GM20431 (cell line): ENCODE measurements around the gene MAB21L4.

Source experiments
- in situ Hi-C: fragments of 300-500 bp; cut with MseI, MboI; formaldehyde crosslinking; loops from one replicate; pipeline ENCODE4 v1.15.0; 2020; ENCODE audit warnings: low sequenced_read_pairs; ENCODE audit not compliant: unreplicated experiment

Gene MAB21L4

DNA sequence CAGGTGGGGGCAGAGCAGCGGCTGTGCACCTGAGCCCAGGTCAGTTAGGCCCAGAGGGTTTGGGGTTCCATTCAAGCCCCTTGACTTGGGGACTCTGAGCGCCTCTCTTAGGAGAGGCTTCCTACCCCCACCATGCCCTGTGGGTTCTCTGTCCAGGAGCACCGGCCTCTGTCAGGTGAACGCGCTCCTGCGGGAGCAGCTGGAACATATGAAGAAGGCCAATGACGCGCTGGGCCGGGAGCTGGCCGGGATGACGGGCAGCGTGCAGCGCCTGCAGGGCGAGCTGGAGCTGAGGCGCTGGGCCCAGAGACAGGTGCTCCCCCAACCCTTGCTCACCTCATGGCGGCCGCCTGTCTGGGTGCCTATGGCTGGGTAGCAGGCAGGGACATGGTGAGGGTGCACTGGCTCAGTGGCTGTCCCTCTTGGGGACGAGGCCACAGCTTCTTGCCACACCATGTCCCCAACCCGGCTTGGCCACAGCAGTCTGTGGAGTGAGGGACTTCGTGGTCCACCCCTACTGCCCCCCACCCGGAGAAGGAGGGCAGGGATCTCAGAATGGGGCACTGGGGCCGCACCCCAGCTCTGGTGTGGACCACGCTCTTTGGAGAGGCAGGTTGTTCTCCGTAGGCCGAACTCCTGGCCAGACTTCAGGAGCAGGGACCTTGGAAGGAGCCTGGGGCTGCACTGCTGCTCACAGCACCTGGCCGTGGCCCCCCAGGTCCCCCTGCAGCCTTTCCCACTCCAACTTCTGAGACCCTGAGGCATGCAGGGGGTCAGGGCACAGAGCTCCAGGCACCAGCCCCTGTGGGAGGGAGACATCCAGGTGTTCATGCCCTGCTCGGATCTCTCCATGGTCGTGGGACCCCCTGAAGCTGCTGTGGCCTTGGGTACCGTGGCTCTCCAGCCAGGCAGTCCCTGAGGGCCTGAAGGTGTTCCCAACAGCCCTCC lies 29.9 kb upstream of the MAB21L4 start:
- in situ Hi-C loops, result no loop called here

DNA sequence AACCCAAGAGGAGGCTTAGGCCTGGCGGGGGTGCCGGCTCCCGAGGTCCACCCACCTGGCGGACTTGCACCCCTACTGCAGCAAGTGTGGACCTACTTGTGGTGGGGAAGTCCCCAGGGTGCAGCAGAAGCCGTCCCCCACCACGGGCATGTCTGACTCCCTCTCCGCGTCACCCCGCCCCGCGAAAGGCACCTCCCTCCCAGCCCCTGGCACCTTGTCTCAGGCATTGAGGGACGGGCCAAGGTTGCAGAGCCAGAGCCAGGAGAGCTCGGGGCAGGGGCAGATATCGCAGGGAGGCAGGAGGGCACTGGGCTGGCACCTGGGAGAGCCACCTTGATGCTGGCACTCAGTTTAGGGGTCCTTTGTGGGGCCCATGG lies 29.2 kb upstream of the MAB21L4 start:
- in situ Hi-C loops, result no loop called here

GRCh38 chr2:240922982-240923537 lies 27.1 kb upstream of the MAB21L4 start:
- in situ Hi-C loops, result no loop called here

- in situ Hi-C loops, result no loop called here
Measured at GRCh38 chr2:240922245-240922981, 26.5 kb upstream of the MAB21L4 start.

GRCh38 chr2:240921995-240922244 lies 26.0 kb upstream of the MAB21L4 start:
- in situ Hi-C loops, result no loop called here

- in situ Hi-C loops, result no loop called here
Measured at GRCh38 chr2:240921311-240921994, 25.5 kb upstream of the MAB21L4 start.

DNA sequence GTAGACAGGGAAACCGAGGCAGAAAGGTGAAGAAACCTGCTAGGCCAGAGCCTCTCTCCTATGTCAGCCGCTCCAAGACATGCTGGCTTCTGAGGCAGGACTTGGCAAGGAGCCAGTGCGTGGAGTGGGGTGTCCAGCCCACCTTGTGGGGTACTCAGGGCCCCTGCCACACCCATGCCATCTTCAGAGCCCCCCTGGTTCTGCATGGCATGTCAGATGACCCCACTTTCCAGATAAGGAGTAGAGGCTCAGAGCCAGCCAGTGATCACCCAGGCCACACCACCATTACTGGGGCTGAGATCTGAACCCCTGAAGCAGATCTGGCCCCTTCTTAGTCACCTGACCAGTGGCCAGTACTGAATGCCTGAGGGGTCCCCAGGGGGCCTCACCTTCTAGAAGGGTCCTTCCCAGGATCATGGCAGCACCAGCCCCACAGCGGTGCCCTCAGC lies 24.9 kb upstream of the MAB21L4 start:
- in situ Hi-C loops, result no loop called here

DNA sequence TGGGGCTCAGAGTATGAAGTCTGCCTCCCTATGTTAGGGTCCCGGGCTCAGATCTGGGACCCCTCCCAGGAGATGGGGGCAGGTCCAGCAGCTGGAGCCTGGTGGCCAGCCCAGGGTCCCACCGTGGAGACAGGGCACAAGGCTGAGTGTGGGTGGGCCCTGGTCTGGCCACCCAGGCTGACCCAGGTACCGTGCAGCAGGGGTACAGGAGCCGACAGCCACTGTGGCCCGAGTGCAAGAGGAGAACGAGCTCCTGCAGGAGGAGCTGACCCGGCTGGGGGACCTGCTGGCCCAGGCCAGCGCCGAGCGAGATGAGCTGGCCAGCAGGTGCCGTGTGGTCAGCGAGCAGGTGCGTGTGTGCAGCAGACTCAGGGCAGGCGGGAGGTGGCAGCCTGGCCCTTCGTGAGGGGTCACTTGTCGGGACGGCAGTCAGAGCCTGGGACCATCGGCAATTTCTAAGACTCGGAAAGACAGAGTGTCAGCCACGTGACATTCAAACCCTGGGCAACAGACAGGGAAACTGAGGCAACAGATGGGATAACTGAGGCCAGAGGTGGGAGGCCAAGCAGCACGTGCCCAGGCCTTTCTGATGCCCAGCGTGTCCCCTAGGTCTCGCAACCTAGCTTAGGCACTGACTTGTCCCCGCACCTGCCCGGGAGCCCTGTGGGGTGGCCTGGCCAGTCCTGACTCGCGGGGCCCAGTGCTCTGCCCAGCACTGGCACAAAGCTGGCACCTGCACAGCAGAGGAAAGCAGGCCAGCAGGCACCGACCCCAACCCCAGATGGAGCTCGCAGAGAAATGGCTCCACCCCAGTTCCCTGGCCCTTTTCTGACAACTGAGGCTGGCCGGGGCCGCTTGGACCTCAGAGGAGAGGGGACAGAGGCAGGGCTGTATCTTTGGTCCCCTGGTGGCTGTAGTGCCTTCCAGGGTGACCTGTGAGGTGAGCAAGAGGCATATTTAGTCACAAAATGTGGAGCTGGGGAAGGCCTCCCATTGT lies 24.1 kb upstream of the MAB21L4 start:
- in situ Hi-C loops, result no loop called here

DNA sequence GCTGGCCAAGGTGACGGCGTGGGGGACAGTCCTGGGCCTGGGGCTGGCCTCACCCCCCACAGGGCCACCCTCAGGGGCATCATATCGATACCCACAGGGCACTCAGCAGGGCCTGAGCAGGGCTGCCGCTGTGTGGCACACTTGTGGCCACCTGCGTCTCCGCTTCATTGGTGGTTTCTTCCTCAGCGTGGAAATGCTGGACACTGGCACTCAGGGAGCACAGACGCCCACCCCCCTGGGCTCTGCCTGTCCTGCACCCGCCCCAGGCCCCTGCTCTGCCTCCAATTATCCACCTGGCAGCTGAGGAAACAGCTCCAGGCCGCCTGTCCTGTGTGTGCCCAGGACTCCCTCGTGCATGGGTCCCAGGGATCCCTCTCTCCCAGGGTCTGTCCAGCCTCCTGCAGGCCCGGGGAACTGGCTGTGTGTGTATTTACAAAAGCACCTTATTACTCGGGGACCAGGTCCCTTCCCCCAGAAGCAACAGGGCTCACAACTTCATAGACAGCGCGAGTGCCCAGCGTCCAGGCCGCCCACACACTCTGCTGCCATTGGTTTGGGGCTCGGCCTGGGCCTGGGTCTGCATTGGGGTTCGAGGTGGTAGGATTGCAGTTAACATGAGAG lies 23.3 kb upstream of the MAB21L4 start:
- in situ Hi-C loops, result no loop called here

- in situ Hi-C loops, result no loop called here
Measured at GRCh38 chr2:240918258-240919091, 22.5 kb upstream of the MAB21L4 start.

GRCh38 chr2:240917684-240918257 lies 21.8 kb upstream of the MAB21L4 start:
- in situ Hi-C loops, result no loop called here

- in situ Hi-C loops, result no loop called here
Measured at GRCh38 chr2:240917009-240917683, 21.2 kb upstream of the MAB21L4 start.

- in situ Hi-C loops, result no loop called here
Measured at GRCh38 chr2:240916571-240917008, 20.6 kb upstream of the MAB21L4 start.

DNA sequence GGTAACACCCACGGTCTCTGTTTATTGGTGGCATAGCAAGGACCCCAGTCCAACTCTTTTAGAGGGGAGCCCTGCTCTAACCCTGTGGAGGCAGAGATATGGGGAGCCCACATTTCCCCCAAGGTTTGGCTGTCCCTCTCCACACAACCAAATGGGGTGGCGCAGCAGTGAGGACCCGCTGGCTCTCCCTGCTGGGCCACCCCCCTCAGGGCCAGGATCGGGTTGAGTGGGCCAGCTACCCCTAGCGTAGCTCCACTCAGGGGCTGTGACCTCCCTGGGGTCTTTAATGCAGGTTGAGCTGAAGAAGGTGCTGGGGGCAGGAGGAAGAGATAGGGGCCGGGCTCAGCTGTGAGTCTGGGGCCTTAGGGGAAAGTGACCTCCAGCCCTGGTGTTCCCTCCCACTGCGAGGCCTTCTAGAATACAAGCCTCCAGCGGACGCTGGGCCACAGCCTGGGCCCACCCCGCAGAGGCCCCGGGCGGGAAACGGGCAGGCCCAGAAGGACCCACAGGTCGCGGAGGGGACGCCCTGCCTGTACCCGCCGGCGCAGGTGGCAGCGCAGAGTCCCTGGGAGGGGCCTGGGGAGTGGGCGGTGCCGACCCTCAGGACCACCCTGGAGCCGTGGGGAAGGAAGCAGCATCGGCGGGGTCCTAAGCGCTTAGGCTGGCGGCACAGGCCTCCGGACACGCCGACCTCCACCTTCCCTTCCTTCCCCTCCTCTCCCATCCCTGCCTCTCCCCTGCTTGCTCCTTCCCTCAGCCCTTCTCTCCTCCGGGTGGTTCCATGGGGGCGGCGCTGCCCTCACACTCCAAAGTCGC lies 19.8 kb upstream of the MAB21L4 start:
- in situ Hi-C loops, result no loop called here

DNA sequence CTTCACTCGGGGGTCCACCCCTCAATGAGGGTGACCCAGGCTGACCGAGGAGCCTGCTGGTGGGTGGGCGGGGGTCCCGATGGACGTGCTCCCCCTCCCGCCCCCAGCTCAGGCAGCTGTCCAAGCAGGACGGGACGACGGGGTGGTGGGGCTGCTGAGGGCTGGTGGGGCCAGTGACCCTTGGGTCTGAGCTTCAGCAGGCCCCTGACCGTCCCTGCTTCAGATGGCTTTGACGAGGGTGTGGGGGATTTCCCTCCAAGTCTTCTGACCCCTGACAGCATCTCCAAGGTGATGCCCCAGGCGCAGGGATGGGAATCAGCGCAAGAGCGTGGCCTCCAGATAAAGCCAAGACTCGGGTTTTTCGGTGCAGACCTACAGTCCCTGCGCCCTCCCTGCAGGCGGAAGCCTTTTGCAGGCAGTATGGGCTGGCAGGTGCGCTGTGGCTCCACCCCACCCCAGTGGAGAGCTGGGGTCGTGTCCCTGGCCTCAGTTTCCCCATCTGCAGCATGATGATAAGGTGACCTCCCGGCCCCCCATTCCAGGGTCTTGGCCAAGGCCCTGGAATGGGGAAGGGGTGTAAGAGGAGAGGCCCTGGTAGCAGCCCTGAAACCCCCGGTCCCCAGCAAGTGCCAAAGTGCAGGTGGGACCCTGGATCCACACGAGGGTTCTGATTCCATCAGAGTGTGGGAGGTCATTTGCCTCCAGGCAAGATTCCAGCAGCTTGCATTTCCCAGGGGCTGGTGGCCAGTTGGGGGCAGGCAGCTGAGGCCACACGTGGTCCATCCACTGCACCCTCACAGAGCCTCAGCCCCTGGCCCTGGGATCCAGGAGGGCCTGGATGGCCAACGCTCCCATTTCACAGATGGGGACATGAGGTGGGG lies 18.9 kb upstream of the MAB21L4 start:
- in situ Hi-C loops, result no loop called here
